NCI-H510A treated with DMSO at 0.1 percent for 48 hours (cell line): ENCODE results near the gene MPZL3.

Experiments used
- DNase-seq: peaks from one replicate; lab custom pipeline; 2025; lab: John Stamatoyannopoulos, UW

Gene MPZL3

DNA sequence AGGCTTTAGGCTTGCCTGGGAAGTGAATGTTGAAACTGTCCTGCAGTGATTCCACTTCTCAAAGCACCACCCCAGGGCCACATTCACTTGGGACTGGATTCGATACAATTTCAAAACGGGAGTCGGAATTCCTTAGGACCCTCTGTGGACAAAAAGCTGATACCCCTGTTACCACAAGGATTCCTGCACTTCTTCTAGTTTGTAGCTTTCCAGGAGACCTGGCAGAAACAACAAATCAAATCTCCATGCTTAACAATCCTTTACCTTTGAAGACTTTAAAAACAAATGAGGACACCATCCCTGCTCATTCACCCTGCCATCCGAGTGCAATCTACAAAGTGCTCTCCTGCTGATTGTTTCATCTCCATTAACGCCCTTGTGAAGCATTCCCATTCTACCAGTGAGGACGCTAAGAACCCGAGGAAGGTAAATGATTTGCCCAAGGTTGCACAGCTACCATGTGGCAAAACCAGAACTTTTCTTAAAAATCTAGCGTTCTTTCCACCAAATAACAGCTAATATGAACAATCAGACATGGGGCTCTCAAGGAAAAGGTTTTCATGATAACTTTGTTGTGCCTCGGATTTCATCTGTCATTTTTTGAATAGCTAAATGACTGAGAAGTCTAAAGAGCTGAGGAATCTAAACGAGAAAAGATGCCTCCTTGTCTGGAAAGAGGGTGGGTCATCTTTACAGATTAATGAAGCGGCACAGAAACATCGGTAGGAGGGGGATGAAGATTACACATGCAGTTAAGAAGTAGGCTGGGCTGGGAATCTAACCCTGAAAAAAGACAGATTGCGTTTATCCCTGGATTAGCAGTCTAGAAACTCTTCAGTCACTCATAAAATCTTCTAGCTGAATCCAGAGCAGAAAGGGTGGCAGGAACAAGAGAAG is 12.7 kb upstream of the MPZL3 start:
- no peak for DNase-seq

DNA sequence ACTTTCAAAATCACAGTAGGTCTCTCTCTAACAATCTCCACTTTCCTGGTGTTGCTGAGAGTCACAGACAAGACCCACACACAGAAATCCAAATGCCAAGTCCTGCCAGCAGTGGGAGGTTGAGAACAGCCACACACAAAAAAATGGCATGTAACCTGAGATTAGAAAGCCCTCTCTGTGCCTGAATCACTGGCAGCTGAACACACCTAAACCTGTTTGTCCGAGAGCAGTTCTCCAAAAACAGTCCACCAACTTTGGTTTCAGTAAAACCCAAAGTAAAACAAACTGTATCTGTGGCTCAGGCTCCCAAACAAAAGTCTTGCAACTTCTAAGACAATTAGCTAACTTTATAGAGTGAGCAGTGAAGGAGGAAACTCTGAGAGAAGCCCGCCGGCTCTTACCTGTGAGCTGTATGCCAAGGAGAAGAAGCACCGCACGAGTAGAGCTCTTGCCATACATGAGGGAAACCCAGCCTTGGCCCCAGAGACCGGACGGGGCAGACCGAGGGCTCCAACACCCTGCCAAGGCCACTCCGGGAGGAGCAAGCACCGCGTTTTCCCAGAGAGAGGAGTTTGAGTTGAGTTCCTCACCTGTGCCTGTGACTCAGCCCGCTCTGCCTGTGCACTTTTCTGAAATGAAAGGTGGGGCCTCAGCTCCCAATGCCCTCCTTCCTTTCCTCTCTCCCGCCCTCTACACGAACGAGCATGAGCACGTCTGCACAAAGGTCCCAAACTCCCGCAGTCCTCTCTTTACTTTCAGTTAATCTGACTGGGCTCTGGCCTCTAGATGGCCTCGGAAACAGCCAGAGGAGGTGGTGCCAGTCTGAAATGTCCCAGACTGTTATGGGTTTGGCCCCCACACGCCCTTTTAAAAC is 11.8 kb upstream of the MPZL3 start, which contains the start of gene MPZL2:
TSS of gene MPZL2 (minus strand) at position 603 of the 874 bp plus-strand sequence. CDS start at position 459, 144 bp downstream.
- DNase-seq: peak; percentile 63

DNA sequence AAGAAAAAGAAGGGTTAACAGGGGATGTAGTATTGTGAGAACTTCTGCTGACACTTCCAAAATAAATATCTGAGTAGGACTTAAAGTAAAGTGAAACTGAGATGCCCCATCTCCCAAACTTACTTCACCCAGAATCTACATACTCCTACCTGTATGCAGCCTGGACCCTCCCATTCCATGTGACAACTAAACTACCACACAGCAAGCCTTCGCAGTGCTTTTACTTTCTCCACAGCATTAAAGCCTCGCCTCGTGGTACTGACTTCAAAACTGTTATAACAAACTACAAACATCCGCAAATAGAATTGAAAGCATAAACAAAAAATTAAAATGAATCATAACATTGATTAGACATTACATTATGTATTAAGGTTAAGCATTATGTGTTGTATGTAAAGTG is 10.9 kb upstream of the MPZL3 start:
- DNase-seq: no peak

DNA sequence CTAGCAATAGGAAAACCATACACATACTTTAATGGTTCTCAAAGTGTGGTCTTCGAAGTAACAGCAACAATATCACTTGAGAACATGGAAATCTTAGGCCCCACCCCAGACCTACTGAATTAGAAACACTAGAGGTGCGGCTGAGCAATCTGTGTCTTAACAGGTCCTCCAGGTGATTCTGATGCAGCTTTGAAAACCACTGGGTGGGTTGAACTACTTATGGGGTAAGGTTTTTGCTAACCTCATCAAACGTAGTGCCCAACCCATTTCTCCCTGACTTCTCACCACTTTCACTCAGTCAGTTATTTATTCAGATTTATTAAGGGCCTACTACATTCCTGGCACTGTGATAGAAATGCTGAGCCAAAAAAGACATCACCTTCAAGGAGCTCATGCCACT is 8.2 kb upstream of the MPZL3 start:
- DNase-seq: no peak

DNA sequence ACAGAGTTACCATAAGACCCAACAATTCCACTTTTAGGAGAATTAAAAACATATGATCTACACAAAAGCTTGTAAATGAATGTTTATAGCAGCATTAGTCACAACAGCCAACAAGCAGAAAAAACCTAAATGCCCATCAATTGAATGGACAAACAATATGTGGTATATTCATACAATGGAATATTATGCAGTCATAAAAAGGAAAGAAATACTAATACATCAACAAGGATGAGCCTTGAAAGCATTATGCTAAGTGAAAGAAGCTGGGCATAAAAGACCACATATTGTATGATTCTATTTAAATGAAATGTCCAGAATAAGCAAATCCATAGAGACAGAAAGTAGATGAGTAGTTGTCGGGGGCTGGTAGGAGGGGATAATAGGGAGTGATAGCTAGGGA is 7.0 kb upstream of the MPZL3 start:
- no peak for DNase-seq

DNA sequence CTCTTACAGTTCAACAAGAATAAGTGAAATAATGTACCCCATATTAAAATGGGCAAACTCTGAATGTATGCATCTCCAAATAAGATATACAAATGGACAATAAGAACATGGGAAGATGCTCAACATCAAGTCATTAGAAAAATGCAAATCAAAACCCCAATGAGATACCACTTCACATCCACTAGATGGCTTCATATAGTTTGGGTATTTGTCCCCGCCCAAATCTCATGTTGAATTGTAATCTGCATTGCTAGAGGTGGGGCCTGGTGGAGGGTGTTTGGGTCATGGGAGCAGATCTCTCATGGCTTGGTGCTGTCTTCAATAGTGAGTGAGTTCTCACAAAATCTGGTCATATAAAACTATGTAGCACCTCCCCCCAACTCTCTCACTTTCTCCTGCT is 6.2 kb upstream of the MPZL3 start:
- DNase-seq: no peak

DNA sequence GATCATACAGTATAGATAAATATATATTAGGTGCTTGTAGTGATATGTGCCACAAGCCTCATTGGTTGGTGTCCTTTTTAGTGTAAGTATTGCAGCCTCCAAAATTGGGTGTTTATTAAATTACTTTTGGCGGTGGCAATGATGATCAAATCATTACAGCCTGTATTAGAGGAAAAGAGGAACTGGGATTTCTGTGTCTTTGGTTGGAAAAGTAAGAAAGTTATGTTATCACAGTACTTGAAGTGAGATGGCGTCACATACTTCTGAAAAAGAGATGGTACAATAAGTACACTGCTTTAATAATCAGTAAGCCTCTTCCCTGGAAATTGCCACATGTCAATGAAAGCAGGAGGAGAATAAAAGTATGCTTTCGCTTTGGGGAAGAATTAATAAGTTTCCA is 523 bp upstream of the MPZL3 start:
- DNase-seq: no peak

DNA sequence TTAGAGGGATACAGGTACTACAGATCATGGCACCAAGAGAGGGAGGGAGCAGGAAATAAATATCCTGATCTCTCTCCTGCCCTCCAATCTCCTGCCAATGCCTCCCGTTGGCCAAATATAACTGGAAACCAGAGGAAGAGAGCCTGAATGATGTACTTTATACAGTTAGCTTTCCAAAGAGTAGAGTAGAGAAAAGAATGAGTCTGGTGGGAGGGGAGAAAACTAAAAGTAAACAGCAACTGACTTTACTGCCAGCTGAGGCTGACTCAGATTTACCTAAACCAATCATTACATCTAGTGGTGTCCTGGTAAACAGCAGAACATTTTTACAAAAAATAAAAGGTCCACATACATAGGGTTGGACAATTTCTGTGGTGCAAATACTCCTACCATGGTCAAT is 5.1 kb downstream of the MPZL3 start:
- DNase-seq: no peak

DNA sequence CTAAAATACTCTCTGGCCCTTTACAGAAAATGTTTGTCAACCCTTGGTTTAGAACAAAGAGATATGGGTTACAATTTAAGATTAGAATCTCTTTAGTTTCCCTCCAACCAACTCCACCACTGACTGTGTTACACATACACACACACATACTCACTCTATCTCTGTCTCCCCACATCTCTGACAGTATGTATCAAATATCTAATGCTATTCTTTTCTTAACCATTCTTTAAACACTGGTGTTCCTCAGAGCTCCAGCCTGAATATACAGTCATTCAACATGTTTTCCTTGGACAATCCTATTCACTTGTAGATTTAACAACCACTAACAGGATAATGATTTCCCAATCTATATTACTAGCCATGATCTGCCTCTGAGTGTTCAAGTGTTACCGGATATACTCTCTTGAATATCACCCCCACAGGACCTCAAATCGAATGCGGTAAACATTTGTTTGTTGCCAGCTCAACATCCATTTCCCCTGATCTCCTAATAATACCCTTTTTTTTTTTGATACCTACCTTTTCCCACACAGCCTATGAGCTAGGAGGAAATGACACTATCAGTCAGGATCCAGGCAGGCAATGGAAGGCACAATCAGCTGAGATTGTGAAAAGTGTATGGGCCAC is 6.1 kb downstream of the MPZL3 start:
- DNase-seq: no peak

DNA sequence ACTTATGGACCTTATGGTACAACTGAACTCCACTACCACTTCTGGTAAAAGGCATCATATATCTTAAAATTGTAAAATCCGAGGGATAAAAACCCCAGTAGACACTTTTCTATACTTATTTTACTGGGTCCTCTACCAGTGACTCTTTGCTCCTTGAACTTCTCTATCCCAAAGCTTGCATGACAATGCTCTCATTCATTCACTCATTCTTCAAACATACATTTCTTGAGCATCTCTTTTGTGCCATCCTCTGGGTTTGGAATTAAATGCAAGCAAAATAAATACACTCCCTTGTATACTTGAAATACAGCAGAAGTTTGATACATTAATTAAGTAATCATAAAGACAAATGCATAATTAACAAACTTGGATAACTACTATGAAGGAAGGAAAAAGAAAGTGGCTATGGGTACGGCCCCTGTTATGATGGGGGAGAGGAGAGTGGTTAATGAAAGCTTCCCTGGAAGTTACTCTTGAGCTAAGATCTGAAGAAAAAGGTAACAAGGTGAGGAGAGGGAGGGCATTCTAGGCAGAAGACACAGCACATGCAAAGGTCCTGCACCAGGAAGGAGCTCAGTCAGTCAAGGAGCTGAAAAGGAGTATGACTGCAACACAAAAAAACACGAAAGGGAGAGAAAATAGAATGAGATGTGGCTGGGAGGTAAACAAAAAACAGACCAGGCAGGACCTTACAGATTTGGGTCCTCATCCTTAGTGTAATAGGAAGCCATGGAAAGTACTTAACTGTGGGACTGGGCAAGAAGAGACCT is 8.0 kb downstream of the MPZL3 start:
- no peak for DNase-seq

DNA sequence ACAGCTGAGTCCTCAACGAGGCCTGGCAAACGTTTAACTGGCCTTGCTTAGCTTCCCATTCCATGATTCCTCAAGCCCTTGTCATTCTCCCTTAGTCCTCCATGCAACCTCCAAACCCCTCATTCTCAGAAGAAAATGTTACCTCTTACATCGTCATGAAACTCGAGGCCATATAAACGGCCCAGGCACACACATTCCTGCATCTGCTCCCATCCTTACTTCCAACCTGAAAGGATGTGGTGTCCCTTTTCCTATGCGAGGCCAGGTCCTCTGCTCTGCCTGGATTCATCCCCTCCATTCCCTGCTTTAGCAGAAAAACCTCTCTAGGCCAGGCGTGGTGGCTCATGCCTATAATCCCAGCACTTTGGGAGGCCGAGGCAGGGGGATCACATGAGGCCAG is 9.0 kb downstream of the MPZL3 start:
- no peak for DNase-seq

DNA sequence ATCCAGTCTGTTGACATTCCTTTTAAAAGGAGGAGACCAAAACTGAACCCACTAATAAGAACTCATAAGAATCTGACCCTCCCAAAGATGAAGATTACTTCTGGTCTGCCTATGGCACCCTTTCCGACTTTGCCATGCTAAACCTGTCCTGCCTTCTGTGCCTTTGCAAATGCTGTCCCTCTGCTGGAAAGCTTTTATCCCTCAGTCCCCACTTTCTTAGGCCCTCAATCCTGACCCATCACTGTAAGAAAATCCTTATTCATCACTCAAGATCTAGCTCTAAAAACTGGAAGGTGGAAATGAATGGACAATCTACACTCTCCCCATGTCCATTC is 10.4 kb downstream of the MPZL3 start:
- peak; percentile 34 for DNase-seq

DNA sequence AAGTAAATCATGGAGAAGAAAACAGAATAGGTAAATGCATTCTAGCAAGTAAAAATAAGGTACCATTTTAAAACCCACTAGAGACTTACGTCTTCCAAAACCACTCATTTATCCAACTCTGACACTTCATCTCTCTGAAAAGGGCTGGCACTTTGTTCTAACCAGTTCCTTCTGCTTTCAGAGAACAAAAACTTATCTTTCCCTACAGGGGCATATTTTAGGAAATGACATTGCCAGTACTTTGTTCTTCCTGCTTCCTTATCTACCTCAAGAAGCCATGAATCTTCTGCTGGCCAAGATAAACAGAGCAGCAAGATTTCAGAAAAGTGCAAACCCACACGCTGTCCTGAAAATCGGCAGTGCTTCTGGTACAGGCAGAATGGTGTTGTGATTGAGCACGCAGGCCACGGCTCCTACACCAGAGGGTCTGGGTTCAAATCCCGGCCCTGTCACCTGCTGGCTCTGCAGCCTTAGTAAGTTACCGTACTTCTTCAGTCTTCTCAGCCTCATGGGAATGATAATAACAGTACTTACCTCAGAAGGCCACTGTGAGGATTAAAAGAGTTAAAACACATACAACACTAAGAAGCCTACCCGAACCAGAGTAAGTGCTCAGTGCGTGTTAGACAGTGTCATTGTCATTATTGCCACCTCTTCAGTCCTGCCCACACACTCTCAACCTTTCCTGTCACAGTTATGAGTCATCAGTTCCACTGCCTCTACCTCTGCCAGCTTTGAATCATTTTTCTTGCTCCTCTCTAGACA is 11.0 kb downstream of the MPZL3 start:
- DNase-seq: peak; percentile 34

DNA sequence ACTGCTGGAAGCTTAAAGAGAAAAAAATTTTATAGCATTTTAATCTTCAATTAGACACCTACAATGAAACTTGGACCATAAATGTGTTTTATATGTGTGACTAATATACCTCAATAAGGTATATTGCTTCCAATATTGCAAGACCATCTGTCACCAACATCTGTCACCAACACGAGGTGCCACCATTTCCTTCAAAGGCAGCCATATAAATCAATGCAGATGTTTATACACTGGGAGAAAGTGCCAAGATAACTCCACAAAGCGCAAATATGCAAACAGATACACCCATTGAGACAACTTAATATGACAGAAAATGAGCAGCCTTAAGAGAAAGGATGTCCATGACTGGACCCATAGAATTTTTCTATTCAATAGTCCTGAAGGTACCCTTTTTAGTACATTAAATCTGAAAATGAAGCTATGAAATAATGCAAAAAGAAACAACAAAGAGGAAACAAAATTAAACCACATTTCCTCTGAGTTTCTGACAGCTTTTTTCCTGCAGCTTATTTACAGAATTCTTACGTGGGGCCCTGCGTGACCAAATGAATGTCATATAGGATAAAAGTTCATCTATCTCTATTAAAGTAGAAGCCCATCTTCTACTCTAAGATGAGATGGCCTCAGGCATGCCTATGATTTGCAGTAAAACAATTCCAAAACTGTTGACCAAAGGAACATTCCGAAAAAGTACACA is 12.5 kb downstream of the MPZL3 start:
- no peak for DNase-seq

DNA sequence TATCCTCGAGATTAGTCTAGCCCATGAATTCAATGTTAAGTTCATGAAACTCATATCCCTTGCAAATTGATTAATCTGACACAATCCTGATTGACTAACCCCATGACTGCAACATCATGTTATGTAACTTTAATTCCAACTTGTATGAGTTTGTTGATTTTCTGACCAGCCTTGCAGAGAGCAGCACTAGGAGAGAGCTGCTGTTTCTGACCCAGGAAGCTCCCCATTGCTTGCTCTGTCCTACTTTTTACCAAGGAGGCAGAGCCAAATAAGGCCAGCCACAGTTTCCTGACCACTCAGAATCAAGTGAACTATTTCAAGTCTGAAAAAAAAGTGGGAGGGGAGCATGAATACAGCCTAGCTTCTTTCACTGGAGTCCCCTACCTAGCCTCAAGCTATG is 13.2 kb downstream of the MPZL3 start:
- DNase-seq: no peak

DNA sequence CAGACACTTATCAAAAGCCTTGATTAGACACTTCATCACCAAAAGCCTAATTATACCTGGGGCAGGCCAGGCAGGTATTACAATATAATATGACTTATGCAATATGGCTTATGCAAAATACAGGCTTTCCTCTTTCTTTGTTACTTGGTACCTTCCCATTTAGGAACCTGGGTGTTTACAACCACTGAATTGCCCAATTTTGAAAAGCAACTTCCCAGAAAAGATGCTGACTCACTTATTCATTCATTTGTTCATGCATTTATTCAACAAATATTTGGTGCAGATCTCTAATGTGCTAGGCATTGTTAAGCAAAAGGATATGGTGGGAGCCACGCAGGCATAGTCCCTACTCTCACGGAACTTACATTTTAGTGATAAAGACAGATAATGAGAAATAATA is 13.7 kb downstream of the MPZL3 start:
- DNase-seq: no peak

DNA sequence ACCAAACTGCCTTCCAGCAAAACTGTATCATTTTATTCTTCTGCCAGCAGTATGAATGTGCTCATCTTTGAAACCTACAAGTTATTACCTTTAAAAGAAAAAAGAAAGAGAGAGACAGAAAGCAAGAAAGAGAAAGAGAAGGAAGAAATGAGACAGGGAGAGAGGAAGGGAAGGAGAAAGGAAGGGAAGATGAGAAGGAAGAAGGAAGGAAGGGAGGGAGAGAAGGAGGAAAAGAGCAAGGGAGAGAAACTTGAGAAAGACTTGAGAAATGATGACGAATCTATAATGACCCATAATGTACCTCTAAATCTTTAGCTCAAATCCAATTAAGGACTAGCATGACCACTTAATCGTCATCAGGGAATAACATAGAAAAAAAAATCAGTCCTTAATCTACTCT is 16.0 kb downstream of the MPZL3 start:
- no peak for DNase-seq

DNA sequence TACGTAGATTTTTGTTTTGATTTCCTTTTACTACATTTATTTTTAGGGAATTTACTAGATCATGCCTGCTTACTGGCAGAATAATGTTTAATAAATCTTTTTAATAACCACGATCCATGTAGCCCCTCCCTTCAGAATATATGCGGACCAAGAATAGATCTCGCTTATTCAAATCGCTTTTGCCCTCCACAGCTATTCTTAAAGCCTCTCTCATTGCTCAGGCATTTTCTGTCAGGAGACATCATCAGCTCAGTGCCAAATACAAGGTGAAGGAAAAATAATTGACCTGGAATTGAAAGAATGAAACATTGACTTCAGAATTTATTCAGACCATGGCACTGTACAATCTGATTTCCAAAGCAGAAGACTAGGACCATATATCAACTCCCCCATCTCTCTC is 17.3 kb downstream of the MPZL3 start:
- no peak for DNase-seq

DNA sequence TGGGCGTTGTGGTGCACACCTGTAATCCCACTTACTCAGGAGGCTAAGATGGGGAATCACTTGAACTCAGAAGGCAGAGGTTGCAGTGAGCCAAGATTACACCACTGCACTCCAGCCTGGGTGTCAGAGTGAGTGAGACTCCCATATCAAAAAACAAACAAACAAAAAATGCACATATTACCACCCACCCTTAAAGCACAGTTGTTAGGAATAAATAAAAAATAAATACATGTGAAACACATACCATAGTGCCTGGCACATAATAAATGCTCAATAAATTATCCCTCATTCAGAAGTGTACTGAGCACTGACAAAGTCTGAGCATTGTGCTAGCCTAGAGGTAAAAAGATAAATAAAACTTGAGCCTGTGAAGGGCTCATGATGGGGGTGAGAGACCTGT is 18.3 kb downstream of the MPZL3 start:
- DNase-seq: no peak

DNA sequence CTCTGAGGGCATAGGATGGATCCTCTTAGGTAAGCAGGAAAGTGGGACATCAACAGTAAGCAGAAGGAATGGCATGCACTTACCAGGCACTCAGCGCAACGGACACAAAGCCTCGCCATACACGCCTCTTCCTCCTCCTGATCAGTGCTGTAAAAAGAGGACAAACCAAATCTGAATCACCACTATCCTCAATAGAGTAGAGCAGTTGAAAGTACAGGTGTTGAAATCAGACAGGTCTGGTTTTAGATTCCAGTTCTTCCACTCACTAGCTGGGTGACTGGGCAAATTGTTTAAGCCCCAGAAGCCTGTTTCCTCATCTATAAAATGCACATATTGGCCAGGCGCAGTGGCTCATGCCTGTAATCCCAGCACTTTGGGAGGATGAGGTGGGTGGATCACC is 18.8 kb downstream of the MPZL3 start:
- DNase-seq: no peak

DNA sequence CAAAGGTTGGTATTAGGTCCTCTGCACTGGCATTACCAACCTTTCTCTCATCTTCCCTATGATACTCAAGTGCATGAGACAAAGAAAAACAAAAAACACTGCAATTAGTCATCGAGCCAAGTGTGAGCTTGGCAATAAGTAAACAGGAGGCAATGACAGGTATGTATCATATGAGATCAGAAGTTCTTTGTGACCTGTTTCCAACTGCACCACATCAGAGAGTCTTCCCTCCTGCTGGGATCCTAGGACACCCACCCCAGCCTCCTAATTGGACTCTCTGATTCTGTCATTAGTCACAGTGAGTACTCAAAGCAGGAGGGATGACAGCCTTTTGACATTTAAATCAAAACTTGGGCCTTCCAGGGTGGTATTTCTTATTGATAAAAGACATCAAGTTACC is 19.5 kb downstream of the MPZL3 start:
- DNase-seq: no peak
